Measurements from ENCODE around the gene KIAA1958. TPM values are rescaled to one million over a fixed set of nuclear protein-coding genes. Genes with fewer than 3 reads are reported as not detected.

Gene KIAA1958
- total and polyA plus RNA-seq, 2 of the 8 experiments (the other 6 are each of a cell fraction or from before 2014, with no cell fraction given) = 11.4 to 43.8 TPM

- H2BK120ac ChIP-seq (replicated peaks; ENCODE audit: low read depth, low read length) = no peak overlapping the region
- no peak overlapping the region for H3K56ac ChIP-seq (replicated peaks; ENCODE audit: insufficient read length, low read depth, low read length)
- H2AK5ac ChIP-seq (ENCODE audit: low read depth, low read length) = no peak overlapping the region
- ChIA-PET POLR2A (ENCODE audit: partially characterized antibody) (interaction anchor here (1.2 to 1.6 kb wide), 2 partner anchors 10 to 16 kb away, joined by 4 to 5 read pairs; no protein-coding TSS in a partner anchor), CTCF (ENCODE audit: partially characterized antibody) (interaction anchor here (0.9 to 1.6 kb wide), 4 partner anchors 9 to 46 kb away, joined by 3 to 5 read pairs (median 4); no protein-coding TSS in a partner anchor)
- H3K23ac ChIP-seq (ENCODE audit: insufficient read length) = no peak overlapping the region
- no peak overlapping the region for H3K4me2 ChIP-seq (ENCODE audit: insufficient read depth in 1 of 2, low read depth in 2 of 2, low read length in 2 of 2)
- H4K91ac ChIP-seq (replicated peaks; ENCODE audit: insufficient read length, low read length) = no peak overlapping the region
- no peak overlapping the region for H3K9ac ChIP-seq (replicated peaks in 1 of 4; ENCODE audit: extremely low read depth in 1 of 4, low read depth in 3 of 4, low read length in 3 of 4)
- no peak overlapping the region for H3K4ac ChIP-seq (replicated peaks; ENCODE audit: insufficient read length, low read depth, low read length)
- FAIRE-seq = no peak
- H2BK5ac ChIP-seq (ENCODE audit: low read depth, low read length) = no peak overlapping the region
- H3K23me2 ChIP-seq (ENCODE audit: low read depth, low read length) = no peaks in the 10 kb centered on the region
- no peak for DNase-seq (ENCODE audit: low read depth in 1 of 2, low spot score in 2 of 2)
- no peaks in the 10 kb centered on the region for H3K9me3 ChIP-seq (ENCODE audit: insufficient read depth in 2 of 2, low read depth in 1 of 2, low read length in 1 of 2)
- H2AFZ ChIP-seq (ENCODE audit: low read length) = no peak overlapping the region
- no peak overlapping the region for H3K14ac ChIP-seq (ENCODE audit: insufficient read length)
- 90% methylated on average over 6 of the region's 6 CpGs; no CpG with 5 or more reads in 1 of the 2 experiments for WGBS, 2 experiments (ENCODE audit: extremely low coverage in 1 of 2, insufficient coverage in 1 of 2, insufficient read length in 1 of 2, insufficient replicate concordance in 2 of 2, low coverage in 1 of 2, low lambda C conversion rate in 2 of 2, missing lambda C conversion rate in 1 of 2)
- TF ChIP-seq POLR2AphosphoS5 (IDR thresholded peaks at IDR 0.05; ENCODE audit: low read depth, low read length) (no peak), SAP30 (IDR thresholded peaks at IDR 0.05; ENCODE audit: insufficient read depth, insufficient replicate concordance, low read length) (no peak), SUZ12 (IDR thresholded peaks at IDR 0.05; ENCODE audit: low read length) (no peak), EZH2 (IDR thresholded peaks at IDR 0.05; ENCODE audit: low read depth, low read length, severe bottlenecking) (no peak), TAF7 (optimal IDR thresholded peaks at IDR 0.05; ENCODE audit: borderline replicate concordance, low read depth, low read length) (no peak), BACH1 (IDR thresholded peaks at IDR 0.05; ENCODE audit: low read length) (no peak), MAFK (IDR thresholded peaks at IDR 0.05; ENCODE audit: low read depth, low read length) (no peak), TBP (IDR thresholded peaks at IDR 0.05; ENCODE audit: low read depth, low read length) (no peak), CBX8 (IDR thresholded peaks at IDR 0.05; ENCODE audit: borderline replicate concordance, low read depth, low read length) (no peak), POU5F1 (IDR thresholded peaks at IDR 0.05; ENCODE audit: low read depth, low read length) (no peak), CREB1 (IDR thresholded peaks at IDR 0.05) (no peak)
- H2BK12ac ChIP-seq (ENCODE audit: low read depth, low read length) = no peak overlapping the region
- no peaks in the 10 kb centered on the region for H3K36me3 ChIP-seq (ENCODE audit: control insufficient read depth in 2 of 4, insufficient read depth in 4 of 4, low read length in 3 of 4)
- H3K79me2 ChIP-seq (ENCODE audit: control insufficient read depth in 1 of 2, insufficient read depth in 2 of 2, low read length in 2 of 2) = peaks cover 4 to 86% of the 10 kb centered on the region in 2 experiments
- peaks cover 13% of the 10 kb centered on the region for H3K79me1 ChIP-seq (ENCODE audit: low read depth, low read length)
- H2BK15ac ChIP-seq (ENCODE audit: low read length) = no peak overlapping the region
- H3K18ac ChIP-seq (ENCODE audit: extremely low read depth, low read length) = no peak overlapping the region
- H4K20me1 ChIP-seq (replicated peaks in 1 of 2; ENCODE audit: control insufficient read depth in 1 of 2, insufficient read depth in 2 of 2, low read length in 2 of 2) = peaks cover 3 to 10% of the 10 kb centered on the region in 2 experiments
- no peak overlapping the region for H4K5ac ChIP-seq (ENCODE audit: insufficient read length, low read depth, low read length)
- no peak overlapping the region for H2BK20ac ChIP-seq (ENCODE audit: low read length)
- no peak overlapping the region for H3K4me3 ChIP-seq (ENCODE audit: extremely low read depth in 1 of 4, insufficient read depth in 2 of 4, low read depth in 3 of 4, low read length in 4 of 4)
- H4K8ac ChIP-seq (ENCODE audit: extremely low read depth, insufficient read depth, low read length) = peak overlapping the region; percentile 68; the same call in 1 of the 2 replicates
- H3K4me1 ChIP-seq (replicated peaks in 1 of 4; ENCODE audit: control insufficient read depth in 3 of 4, insufficient read depth in 4 of 4, low read length in 3 of 4) = peaks cover 0 to 3% (median 0%) of the 10 kb centered on the region in 4 experiments; a peak in 3 of 7 replicates
- no peaks in the 10 kb centered on the region for H3K27me3 ChIP-seq (replicated peaks in 1 of 4; ENCODE audit: control insufficient read depth in 3 of 4, extremely low read depth in 1 of 4, insufficient read depth in 3 of 4, low read length in 3 of 4)
- H3K27ac ChIP-seq (ENCODE audit: low read depth, low read length) = no peak overlapping the region
These were observed 45.1 kb downstream of the KIAA1958 start for GRCh38 chr9:112531666-112532282.

All from H1 (cell line).